Brain pericyte (primary cell): Measurements from ENCODE around the gene ANKRD30B.
"Not testable (repeated sequence)": the region's sequence is repeated elsewhere in the genome, so short reads cannot be mapped to it uniquely, and the experiment has no call there.

Experiments
- DNase-seq: peaks from one replicate; pipeline ENCODE4 v3.0.0-alpha.2; 2012; ENCODE audit warnings: low read depth, low spot score

ANKRD30B gene

DNA sequence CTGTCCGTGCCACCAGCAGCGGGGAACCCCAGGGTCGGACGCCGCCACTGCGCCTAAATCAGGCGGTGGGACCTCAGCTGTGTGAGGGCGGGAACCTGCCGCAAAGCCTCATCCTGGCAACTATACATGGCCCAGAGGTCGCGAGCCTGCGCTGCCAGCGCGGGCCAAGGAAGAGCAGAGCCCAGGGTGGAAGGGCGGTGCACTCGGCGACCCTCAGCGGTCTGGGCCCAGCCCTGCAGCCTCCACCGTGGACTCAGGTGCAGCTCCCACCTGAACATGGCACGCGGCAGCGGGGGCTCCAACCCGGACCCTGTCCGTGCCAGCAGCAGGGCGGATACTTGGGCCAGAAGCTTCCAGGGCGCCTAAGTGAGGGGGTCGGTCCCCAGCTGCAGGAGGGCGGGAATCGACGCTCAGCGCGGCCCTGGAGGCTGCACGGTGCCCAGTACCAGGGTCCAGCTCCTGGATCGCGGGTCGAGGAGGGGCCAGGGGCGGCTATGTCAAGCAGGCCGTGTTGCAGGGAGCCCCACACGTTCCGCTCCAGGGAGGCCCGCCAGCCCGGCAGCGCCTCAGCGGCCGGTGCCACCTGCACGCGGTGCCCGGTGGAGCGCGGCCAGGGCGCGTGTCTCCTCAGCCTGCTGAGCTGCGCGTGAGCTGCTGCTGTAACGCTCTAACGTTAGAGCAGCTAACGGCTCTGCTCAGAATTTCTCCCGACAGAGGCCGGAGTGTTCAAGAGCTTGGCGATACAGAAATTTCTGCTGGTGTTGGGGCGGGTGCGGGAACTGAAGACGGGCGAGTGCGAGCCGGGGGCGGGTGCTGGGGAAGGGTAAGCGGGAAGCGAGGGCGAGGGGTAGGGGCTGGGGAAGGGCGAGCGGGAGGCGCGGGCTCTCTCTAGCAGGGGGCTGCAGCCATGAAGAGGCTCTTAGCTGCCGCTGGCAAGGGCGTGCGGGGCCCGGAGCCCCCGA lies at the start of gene ANKRD30B:
ANKRD30B (plus strand) TSS at position 660 of the 962 bp plus-strand sequence; CDS start at position 908, 248 bp downstream.
- no peak for DNase-seq

DNA sequence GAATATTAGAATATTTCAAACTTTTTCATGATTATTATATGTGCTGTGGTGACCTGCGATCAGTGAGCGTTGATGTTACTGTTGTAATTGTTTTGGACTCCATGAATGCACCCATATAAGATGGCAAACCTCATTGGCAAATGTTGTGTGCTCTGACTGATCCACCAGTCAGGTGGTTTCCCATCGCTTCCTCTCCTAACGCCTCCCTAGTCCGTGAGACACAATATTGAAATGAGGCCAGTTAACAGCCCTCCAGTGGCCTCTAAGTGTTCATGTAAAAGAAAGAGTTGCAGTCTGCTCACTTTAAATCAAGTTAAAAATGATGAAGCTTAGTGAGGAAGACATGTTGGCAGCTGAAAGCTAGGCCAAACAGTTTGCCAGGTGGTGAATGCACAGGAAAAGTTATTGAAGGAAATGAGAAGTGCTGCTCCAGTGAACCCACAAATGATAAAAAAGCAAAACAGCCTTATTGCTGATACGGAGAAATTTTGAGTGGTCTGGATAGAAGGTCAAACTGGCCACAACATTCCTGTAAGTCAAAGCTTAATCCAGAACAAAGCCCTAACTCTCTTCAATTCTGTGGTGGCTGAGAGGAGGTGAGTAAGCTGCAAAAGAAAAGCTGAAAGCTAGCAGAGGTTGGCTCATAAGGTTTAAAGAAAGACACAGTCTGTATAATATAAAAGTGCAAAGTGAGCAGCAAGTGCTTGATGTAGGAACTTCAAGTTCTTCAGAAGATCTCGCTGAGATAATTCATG lies 46.5 kb upstream of the ANKRD30B start:
- not testable (repeated sequence) for DNase-seq

DNA sequence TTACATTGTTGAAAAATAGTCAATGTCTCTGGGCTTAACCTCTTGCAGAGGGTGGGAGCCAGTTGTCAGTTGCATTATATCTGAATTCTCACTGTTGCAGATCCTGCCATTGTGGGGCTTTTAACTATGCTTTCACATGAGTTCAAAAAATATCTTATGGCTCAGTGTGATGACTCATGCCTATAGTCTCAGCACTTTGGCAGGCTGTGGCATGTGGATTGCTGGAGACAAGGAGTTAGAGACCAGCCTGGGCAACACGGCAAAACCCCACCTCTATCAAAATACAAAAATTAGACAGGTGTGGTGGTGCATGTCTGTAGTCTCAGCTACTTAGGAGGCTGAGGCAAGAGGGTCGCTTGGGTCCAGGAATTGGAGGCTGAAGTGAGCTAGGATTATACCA lies 38.2 kb upstream of the ANKRD30B start:
- DNase-seq, result not testable (repeated sequence)

DNA sequence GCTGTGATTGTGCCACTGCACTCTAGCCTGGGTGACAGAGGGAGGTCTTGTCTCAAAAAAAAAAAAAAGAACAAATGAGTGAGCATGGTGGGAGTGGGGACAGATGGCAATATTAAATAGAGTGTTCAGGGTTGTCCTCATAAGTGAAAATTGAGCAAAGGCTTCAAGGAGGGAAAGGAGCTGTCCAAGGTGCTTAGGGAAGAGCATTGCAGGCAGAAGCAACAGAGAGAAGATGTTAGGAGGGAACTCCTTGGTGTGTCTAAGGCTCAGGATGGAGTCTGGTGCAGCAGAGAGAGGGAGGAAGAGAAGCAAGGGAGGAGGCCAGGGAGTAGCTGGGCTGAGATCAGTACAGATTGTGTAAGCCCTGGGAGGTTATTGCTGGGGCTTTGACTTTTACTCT lies 26.4 kb upstream of the ANKRD30B start:
- DNase-seq, result not testable (repeated sequence)

DNA sequence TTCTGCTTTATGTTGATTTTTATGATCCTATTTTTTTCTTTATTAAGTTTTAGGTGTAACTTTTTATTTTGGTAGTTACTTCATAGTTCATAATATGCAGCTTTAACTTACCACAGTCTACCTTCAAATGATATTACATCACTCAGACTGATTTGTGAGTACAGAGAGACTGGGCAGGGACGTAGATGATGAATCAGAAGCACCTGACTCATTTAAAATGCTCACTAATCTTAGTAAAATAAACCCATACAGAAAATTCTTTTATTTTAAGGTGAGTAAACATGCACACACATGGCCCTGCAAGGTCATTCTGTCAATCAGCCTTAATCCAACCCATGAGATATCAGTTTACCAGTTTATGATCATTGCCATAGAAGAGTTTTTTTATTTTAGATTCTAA lies 8.9 kb upstream of the ANKRD30B start:
- not testable (repeated sequence) for DNase-seq

DNA sequence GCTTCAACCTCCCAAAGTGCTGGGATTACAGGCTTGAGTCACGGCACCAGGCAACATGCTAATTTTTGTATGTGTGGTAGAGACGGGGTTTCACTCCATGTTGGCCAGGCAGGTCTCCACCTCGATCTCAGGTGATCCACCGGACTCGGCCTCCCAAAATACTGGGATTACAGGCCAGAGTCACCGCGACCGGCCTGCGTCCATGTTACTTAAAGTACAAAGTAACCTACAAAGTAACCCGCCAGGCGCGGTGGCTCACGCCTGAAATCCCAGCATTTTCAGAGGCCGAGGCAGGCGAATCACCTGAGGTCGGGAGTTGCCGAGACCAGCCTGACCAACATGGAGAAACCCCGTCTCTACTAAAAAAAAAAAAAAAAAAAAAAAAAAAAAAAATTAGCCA lies 1.1 kb upstream of the ANKRD30B start:
- no peak for DNase-seq

GRCh38 chr18:14748496-14748895 lies 524 bp downstream of the ANKRD30B start:
- DNase-seq, result no peak

GRCh38 chr18:14763566-14763965 lies 15.6 kb downstream of the ANKRD30B start:
- DNase-seq, result not testable (repeated sequence)

DNA sequence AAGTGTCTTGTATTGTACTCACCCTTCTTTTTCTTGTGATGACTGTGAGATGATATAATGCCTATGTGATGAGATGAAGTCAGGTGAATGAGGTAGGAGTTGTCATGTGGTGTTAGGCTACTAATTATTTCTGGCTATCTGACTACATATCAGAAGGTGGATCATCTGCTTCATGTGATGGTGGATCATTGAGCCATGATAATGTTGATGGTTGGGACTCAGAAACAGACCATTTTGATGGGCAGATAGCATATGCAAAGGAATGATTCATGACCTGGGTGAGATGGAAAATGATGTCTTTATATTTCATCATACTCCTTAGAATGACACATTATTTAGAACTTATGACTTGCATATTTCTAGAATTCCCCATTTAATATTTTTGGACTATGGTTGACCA lies 19.5 kb downstream of the ANKRD30B start:
- DNase-seq, result no peak

DNA sequence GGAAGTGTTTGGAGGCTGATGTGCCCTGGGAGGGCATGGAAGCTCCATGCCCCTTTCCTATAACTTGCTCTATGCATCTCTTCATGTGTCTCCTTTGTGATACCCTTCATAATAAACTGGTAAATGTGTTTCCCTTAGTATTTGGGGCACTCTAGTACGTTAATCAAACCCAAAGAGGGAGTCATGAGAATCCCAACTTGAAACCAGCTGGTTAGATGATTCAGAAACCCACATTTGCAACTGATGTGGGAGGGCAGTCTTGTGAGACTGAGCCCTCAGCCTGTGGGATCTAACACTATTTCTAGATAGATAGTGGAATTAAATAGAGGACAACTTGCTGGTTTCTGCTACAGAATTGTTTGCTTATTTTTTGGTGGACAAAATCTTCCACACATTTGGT lies 20.3 kb downstream of the ANKRD30B start:
- no peak for DNase-seq

DNA sequence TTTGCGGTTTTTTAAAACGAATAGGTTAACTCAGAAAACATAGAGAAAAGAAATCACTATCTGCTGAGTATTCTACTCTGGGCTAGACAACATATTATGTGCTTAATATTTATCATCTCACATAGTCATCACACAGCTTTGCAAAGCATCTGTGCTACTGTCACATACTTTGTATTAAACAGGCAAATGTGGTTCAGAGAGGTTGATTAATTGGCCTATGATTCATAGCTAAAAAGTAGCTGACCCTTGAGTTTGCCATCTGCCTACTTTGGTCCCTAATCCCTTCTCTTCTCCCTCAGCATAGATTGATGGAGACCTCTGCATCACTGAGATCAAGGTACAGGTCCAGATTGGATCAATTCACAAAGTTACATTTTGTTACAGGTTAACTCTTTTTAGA lies 21.4 kb downstream of the ANKRD30B start:
- DNase-seq, result no peak

GRCh38 chr18:14776801-14777200 lies 28.8 kb downstream of the ANKRD30B start:
- no peak for DNase-seq

GRCh38 chr18:14781671-14782070 lies 33.7 kb downstream of the ANKRD30B start:
- no peak for DNase-seq

DNA sequence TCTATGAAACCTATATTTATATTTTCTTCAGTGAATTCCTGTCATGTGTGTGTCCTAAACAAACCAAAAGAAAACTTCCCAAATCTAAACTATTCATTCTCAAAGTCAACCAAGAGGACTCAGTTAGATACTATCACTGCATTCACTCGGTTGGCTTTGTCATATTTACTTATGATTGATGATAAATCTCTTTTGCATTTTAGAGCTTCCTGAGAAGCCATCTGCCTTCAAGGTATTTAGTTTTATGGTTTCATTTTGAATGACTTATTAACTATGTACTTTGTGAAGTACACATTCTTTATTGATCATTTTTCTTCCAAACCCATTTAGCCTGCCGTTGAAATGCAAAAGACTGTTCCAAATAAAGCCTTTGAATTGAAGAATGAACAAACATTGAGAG lies 36.2 kb downstream of the ANKRD30B start:
- no peak for DNase-seq

DNA sequence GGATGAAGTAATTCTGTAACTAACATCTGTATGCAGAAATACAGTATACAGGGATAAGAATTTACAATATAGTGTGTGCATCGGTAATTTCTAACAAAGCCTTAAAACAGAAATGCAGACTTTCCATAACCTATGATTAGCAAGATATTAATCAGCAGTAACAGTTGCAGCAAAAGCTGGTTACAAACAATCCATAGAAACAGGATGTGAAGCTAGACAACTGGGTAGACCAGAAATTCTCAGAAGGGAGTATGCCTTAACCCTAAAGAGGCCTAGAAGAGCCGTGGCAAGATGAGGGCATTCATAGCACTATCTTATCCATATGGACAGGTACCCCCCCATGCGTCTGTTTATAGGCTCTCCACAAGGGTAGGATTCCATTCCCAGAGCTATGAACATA lies 48.9 kb downstream of the ANKRD30B start:
- DNase-seq, result not testable (repeated sequence)

DNA sequence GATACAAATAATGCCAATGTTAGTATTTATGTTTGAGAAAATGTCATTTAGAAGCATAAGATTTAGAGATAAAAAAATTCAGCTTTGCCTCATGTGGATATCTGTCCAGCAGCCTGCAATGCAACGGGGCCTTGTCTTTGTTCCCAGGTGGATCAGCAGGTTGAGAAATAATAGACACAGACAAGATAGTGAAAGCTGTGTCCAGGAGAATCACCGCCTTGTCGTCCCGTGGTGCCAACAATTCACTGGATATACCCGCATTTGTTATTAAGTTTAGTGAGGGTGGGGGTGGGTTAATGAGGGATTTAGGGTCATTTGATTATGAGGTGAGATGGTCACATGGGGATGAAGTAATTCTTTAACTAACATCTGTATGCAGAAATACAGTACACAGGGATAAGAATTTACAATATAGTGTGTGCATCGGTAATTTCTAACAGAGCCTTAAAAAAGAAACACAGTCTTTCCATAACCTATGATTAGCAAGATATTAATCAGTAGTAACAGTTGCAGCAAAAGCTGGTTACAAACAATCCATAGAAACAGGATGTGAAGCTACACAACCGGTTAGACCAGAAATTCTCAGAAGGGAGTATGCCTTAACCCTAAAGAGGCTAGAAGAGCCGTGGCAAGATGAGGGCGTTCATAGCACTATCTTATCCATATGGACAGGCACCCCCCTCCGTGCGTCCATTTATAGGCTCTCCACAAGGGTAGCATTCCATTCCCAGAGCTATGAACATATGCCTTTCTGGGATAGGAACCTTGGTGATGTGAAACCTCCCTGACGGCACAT lies 50.2 kb downstream of the ANKRD30B start:
- DNase-seq, result not testable (repeated sequence)

- not testable (repeated sequence) for DNase-seq
Observed at GRCh38 chr18:14811081-14811480, 63.1 kb downstream of the ANKRD30B start.

DNA sequence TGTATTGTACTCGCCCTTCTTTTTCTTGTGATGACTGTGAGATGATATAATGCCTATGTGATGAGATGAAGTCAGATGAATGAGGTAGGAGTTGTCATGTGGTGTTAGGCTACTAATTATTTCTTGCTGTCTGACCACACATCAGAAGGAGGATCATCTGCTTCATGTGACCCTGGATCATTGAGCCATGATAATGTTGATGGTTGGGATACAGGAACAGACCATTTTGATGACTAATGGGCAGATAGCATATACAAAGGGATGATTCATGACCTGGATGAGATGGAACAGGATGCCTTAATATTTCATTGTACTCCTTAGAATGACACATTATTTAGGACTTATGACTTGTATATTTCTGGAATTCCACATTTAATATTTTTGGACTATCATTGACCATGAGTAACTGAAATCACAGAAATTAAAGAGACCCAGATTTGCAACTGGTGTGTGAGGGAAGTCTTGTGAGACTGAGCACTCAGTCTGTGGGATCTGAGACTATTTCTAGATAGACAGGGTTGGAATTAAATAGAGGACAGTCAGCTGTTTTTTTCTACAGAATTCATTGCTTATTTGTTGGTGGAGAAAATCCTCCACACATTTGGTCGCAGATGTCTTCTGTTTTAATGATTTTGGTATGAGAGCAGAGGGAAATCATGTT lies 79.1 kb downstream of the ANKRD30B start:
- DNase-seq, result not testable (repeated sequence)

DNA sequence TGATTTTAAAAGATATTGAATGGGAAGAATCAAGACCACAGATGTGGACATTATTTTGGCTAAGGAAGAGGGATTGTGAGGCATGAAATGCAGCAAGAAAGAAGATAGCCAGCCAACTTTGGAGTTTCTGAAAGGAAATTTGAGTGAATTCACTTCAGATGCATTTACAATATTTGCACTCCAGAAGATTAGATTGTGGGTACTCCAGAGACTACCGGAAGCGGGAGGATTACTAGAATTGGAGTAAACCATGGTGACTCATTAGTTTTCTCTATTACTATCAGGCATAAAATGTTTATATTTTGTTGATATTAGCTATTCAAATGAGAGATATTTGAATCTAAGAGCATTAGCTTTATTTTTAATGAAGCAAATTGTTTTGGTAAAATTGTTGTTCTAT lies 93.6 kb downstream of the ANKRD30B start:
- DNase-seq, result not testable (repeated sequence)

DNA sequence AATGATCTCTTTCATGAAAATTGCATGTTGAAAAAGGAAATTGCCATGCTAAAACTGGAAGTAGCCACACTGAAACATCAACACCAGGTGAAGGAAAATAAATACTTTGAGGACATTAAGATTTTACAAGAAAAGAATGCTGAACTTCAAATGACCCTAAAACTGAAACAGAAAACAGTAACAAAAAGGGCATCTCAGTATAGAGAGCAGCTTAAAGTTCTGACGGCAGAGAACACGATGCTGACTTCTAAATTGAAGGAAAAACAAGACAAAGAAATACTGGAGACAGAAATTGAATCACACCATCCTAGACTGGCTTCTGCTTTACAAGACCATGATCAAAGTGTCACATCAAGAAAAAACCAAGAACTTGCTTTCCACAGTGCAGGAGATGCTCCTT lies 103.6 kb downstream of the ANKRD30B start:
- not testable (repeated sequence) for DNase-seq

DNA sequence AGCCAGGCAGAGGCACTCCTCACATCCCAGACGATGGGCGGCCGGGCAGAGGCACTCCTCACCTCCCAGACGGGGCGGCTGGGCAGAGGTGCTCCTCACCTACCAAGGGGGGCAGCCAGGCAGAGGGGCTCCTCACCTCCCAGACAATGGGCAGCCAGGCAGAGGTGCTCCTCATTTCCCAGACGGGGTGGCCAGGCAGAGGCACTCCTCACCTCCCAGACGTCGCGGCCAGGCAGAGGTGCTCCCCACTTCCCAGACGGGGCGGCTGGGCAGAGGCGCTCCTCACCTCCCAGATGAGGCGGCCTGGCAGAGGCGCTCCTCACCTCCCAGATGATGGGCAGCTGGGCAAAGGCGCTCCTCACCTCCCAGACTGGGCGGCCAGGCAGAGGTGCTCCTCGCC lies 107.7 kb downstream of the ANKRD30B start:
- not testable (repeated sequence) for DNase-seq
